Jurkat, Clone E6-1 (cell line): ENCODE measurements around the gene FGF22.
"Not testable (repeated sequence)": the region's sequence is repeated elsewhere in the genome, so short reads cannot be mapped to it uniquely, and the experiment has no call there.

Source experiments
- DNase-seq: peaks from one replicate; pipeline ENCODE4 v3.0.0-alpha.2; 2011; ENCODE audit warnings: low read depth, low spot score
- H3K4me3 ChIP-seq: 2 replicates; pipeline ENCODE4 v1.5.1; 2011; ENCODE audit warnings: mild to moderate bottlenecking, low read length, control low read depth, moderate library complexity

FGF22 gene

DNA sequence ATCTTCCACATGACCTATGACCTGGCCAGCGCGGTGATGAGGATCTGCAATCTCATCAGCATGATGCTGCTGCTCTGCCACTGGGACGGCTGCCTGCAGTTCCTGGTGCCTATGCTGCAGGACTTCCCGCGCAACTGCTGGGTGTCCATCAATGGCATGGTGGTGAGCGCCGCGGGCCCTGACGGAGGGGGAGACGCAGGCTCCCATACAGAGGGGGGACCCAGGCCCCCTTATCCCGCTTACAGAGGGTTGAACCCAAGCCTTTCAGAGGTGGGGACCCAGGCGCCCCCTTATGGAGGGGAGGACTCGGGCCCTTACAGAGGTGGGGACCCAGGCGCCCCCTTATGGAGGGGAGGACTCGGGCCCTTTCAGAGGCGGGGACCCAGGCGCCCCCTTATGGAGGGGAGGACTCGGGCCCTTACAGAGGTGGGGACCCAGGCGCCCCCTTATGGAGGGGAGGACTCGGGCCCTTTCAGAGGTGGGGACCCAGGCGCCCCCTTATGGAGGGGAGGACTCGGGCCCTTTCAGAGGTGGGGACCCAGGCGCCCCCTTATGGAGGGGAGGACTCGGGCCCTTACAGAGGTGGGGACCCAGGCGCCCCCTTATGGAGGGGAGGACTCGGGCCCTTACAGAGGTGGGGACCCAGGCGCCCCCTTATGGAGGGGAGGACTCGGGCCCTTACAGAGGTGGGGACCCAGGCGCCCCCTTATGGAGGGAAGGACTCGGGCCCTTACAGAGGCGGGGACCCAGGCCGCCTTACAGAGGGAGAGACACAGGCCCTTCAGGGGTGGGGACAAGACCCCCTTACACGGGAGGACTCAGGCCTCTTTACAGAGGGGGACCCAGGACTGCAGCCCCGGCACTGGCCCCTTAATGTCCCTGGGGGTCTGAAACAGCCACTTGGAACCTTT lies 34.4 kb upstream of the FGF22 start:
- H3K4me3 ChIP-seq, DNase-seq: not testable (repeated sequence)

DNA sequence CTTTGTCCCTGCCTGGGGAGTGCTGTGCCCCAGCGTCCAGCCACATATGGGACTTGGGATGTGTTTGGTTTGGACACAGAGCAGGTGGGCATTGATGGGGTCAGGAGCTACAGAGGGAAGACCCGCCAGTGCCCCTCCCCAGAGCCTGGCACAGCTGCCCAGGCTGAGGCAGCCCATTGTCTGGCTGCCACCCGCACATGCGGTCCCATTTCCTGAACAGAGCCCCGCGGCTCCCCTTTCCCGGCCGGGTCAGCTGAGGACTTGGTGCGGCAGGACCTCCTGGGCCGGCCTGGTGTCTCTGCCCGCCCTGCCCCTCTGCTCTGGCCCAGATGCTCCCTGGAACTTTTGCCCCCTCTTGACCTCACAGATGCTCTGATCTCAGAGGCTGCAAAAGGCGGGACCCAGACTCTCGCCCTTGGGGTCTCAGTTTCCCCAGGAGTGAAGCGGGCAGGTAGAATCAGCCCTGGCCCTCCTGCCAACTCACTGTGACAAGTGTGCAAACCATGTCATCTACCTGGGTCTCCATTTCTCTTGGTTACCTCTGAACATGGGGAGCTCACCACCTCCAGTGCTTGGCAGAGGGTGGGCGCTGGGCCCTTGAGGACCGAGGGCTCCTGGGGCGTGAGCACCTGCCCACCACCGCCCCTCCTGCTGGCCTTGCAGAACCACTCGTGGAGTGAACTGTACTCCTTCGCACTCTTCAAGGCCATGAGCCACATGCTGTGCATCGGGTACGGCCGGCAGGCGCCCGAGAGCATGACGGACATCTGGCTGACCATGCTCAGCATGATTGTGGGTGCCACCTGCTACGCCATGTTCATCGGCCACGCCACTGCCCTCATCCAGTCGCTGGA lies 32.2 kb upstream of the FGF22 start:
- DNase-seq = no peak
- H3K4me3 ChIP-seq = no peak overlapping the region

- no peak for DNase-seq
- no peak overlapping the region for H3K4me3 ChIP-seq
These were observed 31.3 kb upstream of the FGF22 start for GRCh38 chr19:608155-609003.

DNA sequence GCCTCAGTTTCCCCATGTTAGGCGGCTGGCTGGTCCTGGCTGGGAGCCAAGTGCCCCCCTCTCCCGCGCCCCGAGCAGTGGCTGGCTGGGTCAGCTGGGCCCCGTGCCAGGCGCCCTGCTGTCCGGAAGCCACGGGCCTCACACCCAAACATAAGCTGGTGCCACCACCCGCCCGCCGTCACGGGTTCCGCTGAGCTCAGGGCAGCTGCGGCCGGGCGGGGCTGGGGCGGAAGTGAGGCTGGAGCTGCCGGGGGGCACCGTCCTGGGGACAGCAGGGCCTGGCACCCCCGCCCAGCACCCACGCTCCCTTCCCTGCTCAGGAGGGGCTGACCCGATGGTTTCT lies 30.7 kb upstream of the FGF22 start:
- no peak overlapping the region for H3K4me3 ChIP-seq
- no peak for DNase-seq

DNA sequence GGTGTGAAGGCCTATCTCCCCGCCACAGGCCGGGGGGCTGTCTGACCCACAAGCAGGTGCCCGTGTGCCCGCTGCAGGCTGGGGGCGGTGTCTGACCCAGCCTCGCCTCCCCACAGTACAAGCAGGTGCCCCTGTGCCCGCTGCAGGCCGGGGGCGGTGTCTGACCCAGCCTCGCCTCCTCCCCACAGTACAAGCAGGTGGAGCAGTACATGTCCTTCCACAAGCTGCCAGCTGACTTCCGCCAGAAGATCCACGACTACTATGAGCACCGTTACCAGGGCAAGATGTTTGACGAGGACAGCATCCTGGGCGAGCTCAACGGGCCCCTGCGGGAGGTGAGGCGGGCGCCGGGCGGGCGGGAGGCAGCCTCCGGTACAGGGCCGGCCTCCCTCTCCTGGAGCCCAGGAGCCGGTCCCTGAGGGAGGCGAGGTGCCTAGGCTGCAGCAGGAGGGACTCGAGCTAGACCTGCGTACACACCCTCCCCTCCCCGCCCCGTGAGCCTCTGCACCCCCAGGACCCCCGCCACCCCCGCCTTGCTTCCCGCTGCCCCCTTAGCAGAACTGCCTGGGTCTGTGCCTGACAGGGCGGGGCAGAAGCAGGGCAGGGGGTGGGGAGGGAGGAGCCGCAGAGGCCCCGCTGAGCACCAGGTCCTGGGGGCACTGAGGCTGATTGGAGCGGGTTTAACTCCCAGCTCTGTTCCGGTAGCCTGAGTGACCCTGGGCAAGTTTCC lies 29.4 kb upstream of the FGF22 start:
- peak overlapping the region; percentile 62 for H3K4me3 ChIP-seq
- no peak for DNase-seq

DNA sequence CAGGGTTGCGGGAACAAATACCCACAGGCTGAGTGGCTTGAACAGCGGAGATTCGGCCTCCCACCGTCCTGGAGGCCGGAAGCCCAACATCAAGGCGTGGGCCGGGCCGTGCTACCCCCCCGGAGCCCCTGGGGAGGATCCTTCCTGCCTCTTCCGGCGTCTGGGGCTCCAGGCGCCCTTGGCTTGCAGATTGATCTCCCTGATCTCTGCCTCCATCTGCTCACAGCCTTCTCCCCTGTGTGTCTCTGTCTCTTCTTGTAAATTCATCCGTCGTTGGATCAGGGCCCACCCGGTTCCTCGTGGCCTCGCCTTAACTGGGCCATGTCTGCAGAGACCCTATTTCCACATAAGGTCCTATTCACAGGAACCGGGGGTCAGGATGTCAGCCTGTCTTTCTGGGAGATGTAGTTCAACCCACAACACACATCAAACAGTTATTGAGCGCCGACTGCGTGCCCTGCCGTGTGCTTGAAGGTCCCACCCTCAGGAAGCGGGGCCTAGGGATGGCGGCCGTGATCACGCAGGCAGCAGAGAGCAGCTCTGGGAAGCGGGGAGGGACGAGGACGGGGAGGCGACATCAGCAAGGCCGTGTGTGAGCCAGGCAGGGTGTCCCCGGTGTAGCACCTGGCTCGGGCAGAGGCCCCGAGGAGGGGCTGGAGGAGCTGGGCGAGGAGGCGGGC lies 28.7 kb upstream of the FGF22 start:
- peak; percentile 91 for DNase-seq

DNA sequence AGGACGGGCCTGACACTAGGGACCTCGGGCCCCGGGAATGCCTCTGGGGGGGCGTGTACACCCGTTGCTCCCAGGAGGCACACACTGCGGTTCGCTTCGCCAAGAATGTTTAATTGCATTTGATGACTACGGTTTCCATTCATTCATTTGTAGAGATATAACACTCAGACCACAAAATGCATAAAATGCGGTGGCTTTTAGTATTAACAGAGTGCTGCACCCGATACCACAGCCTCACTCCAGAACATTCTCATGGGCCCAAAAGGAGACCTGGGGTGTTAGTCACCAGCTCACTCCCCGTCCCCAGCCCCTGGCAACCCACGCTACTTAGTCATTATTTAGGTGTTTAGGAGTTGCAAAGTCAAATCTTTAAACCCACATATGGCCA lies 28.2 kb upstream of the FGF22 start:
- peak overlapping the region; percentile 62 for H3K4me3 ChIP-seq
- DNase-seq = no peak

More for the DNA sequence above, 28.7 kb upstream of the FGF22 start:
- H3K4me3 ChIP-seq = peak overlapping the region; percentile 62

- no peak overlapping the region for H3K4me3 ChIP-seq
- DNase-seq = no peak
These were observed 26.7 kb upstream of the FGF22 start for GRCh38 chr19:612941-613340.

GRCh38 chr19:613732-614567 lies 25.7 kb upstream of the FGF22 start:
- no peak for DNase-seq
- H3K4me3 ChIP-seq = no peak overlapping the region

DNA sequence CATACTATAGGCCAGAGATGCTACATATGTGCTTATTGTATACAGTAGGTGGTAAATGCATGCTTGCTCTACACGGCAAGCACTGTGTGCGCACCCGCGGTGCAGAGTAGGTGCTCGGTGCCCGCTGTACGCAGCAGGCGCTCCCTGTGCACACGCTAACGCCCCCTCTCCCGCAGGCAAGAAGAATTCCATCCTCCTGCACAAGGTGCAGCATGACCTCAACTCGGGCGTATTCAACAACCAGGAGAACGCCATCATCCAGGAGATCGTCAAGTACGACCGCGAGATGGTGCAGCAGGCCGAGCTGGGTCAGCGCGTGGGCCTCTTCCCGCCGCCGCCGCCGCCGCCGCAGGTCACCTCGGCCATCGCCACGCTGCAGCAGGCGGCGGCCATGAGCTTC lies 24.1 kb upstream of the FGF22 start:
- no peak overlapping the region for H3K4me3 ChIP-seq
- no peak for DNase-seq

DNA sequence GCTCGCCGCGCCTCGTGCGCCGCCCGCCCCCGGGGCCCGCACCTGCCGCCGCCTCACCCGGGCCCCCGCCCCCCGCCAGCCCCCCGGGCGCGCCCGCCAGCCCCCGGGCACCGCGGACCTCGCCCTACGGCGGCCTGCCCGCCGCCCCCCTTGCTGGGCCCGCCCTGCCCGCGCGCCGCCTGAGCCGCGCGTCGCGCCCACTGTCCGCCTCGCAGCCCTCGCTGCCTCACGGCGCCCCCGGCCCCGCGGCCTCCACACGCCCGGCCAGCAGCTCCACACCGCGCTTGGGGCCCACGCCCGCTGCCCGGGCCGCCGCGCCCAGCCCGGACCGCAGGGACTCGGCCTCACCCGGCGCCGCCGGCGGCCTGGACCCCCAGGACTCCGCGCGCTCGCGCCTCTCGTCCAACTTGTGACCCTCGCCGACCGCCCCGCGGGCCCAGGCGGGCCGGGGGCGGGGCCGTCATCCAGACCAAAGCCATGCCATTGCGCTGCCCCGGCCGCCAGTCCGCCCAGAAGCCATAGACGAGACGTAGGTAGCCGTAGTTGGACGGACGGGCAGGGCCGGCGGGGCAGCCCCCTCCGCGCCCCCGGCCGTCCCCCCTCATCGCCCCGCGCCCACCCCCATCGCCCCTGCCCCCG lies 23.5 kb upstream of the FGF22 start:
- no peak overlapping the region for H3K4me3 ChIP-seq
- no peak for DNase-seq

GRCh38 chr19:616747-617526 lies 22.7 kb upstream of the FGF22 start:
- H3K4me3 ChIP-seq = no peak overlapping the region
- DNase-seq = no peak

GRCh38 chr19:617551-618246 lies 22.0 kb upstream of the FGF22 start:
- no peak overlapping the region for H3K4me3 ChIP-seq
- DNase-seq = no peak

GRCh38 chr19:618247-618619 lies 21.4 kb upstream of the FGF22 start:
- no peak overlapping the region for H3K4me3 ChIP-seq
- DNase-seq = no peak

GRCh38 chr19:618674-619285 lies 20.9 kb upstream of the FGF22 start:
- H3K4me3 ChIP-seq = no peak overlapping the region

More at GRCh38 chr19:618674-619285, 20.9 kb upstream of the FGF22 start:
- no peak for DNase-seq
